Hepatocyte (in vitro differentiated cells): ENCODE results near the gene GSC.

Experiments used
- CTCF ChIP-seq: fragments of 200-600 bp; sonication (generic); IDR thresholded peaks from 2 replicates; pipeline ENCODE4 v1.5.1; 2016; ENCODE audit warnings: antibody characterized with exemption, mild to moderate bottlenecking; ENCODE audit not compliant: poor library complexity
- EZH2 ChIP-seq: fragments of 200-600 bp; sonication (generic); IDR thresholded peaks from 2 replicates; pipeline ENCODE4 v1.6.1; 2016; ENCODE audit warnings: antibody characterized with exemption, mild to moderate bottlenecking, borderline replicate concordance
- EZH2phosphoT487 ChIP-seq: fragments of 200-600 bp; sonication (generic); IDR thresholded peaks from one replicate; pipeline ENCODE4 v1.6.1; 2018; ENCODE audit warnings: antibody characterized with exemption, mild to moderate bottlenecking, low read depth, moderate library complexity; ENCODE audit not compliant: unreplicated experiment, severe bottlenecking

- TF ChIP-seq CTCF (no peak), EZH2 (no peak), EZH2phosphoT487 (peak; percentile 50)
Measured at GRCh38 chr14:94770815-94771157, 873 bp upstream of the GSC start.
